SIG-M5 treated with dmso at 0.1 percent for 504 hours (cell line): ENCODE measurements around the gene TNRC6A.

Source experiments
- DNase-seq: peaks from one replicate; lab custom pipeline; 2025; ENCODE audit not compliant: unreplicated experiment; lab: John Stamatoyannopoulos, UW

Gene TNRC6A

GRCh38 chr16:24755201-24755874 is 25.9 kb downstream of the TNRC6A start:
- no peak for DNase-seq

- DNase-seq: no peak
Observed at GRCh38 chr16:24758373-24758772, 28.9 kb downstream of the TNRC6A start.

- DNase-seq: no peak
Observed at GRCh38 chr16:24759006-24759405, 29.6 kb downstream of the TNRC6A start.

GRCh38 chr16:24761526-24761925 is 32.1 kb downstream of the TNRC6A start:
- DNase-seq: no peak

- DNase-seq: no peak
Observed at GRCh38 chr16:24764916-24765315, 35.5 kb downstream of the TNRC6A start.

- no peak for DNase-seq
Observed at GRCh38 chr16:24766057-24766456, 36.6 kb downstream of the TNRC6A start.

- no peak for DNase-seq
Observed at GRCh38 chr16:24769806-24770205, 40.4 kb downstream of the TNRC6A start.

- DNase-seq: no peak
Observed at GRCh38 chr16:24771132-24771778, 41.8 kb downstream of the TNRC6A start.

GRCh38 chr16:24771779-24772157 is 42.3 kb downstream of the TNRC6A start:
- no peak for DNase-seq

- DNase-seq: no peak
Observed at GRCh38 chr16:24773771-24774427, 44.4 kb downstream of the TNRC6A start.

GRCh38 chr16:24774510-24774909 is 45.1 kb downstream of the TNRC6A start:
- no peak for DNase-seq

- DNase-seq: no peak
Observed at GRCh38 chr16:24775455-24775854, 46.0 kb downstream of the TNRC6A start.

- DNase-seq: no peak
Observed at GRCh38 chr16:24776501-24777220, 47.2 kb downstream of the TNRC6A start.

- DNase-seq: no peak
Observed at GRCh38 chr16:24778671-24779070, 49.2 kb downstream of the TNRC6A start.

- no peak for DNase-seq
Observed at GRCh38 chr16:24781256-24781655, 51.8 kb downstream of the TNRC6A start.

GRCh38 chr16:24784121-24784520 is 54.7 kb downstream of the TNRC6A start:
- DNase-seq: no peak

- no peak for DNase-seq
Observed at GRCh38 chr16:24789881-24790280, 60.4 kb downstream of the TNRC6A start.

GRCh38 chr16:24800586-24800985 is 71.1 kb downstream of the TNRC6A start:
- peak; percentile 23 for DNase-seq

GRCh38 chr16:24801761-24802302 is 72.4 kb downstream of the TNRC6A start:
- DNase-seq: no peak

GRCh38 chr16:24805484-24805883 is 76.0 kb downstream of the TNRC6A start:
- no peak for DNase-seq

- no peak for DNase-seq
Observed at GRCh38 chr16:24807301-24807700, 77.8 kb downstream of the TNRC6A start.
